H1 (cell line): ENCODE data around the gene TTC34. TPM values are rescaled to one million over a fixed set of nuclear protein-coding genes. Genes with fewer than 3 reads are reported as not detected.

Experiments
- BRCA1 ChIP-seq: IDR thresholded peaks from 2 replicates; pipeline ENCODE4 v1.6.1; 2012; ENCODE audit warnings: low read depth, low read length, improper control_type of control experiment
- CHD7 ChIP-seq: fragments of 300-600 bp; sonication (generic); IDR thresholded peaks from 2 replicates; pipeline ENCODE4 v1.7.1; 2012; ENCODE audit warnings: low read length, moderate library complexity, mild to moderate bottlenecking, inconsistent platforms; ENCODE audit not compliant: insufficient replicate concordance
- JUND ChIP-seq: IDR thresholded peaks from 2 replicates; pipeline ENCODE4 v1.6.1; 2011; ENCODE audit warnings: mild to moderate bottlenecking, improper control_type of control experiment, low read length
- RAD21 ChIP-seq, 2 experiments: IDR thresholded peaks in 1 of 2; conservative IDR thresholded peaks in 1 of 2; 2 replicates each; pipeline ENCODE4 v1.6.1; 2011; ENCODE audit warnings: low read depth in 2 of 2, low read length in 2 of 2, improper control_type of control experiment in 1 of 2, inconsistent platforms in 1 of 2, mild to moderate bottlenecking in 1 of 2, moderate library complexity in 1 of 2
- RNF2 ChIP-seq: fragments of 200-900, 300-1000 bp; sonication (generic); IDR thresholded peaks from 2 replicates; pipeline ENCODE4 v1.7.1; 2016; ENCODE audit warnings: borderline replicate concordance, low read depth, mild to moderate bottlenecking, antibody characterized with exemption, low read length; ENCODE audit not compliant: poor library complexity, severe bottlenecking; ENCODE audit errors: missing control alignments
- USF2 ChIP-seq: IDR thresholded peaks from 2 replicates; pipeline ENCODE4 v1.6.1; 2011; ENCODE audit warnings: low read length, improper control_type of control experiment
- polyA plus RNA-seq, 7 experiments: library from polyadenylated mRNA; depleted of rRNA in 3 of 7; stranded (reverse) in 5 of 7; unstranded in 2 of 7; fragments of >200 nt in 5 of 7; fragments of 200-250 nt in 2 of 7; gene quantifications; 1 replicate in 5 of 7; 2 replicates in 1 of 7; 4 replicates in 1 of 7; pipeline versions ENCODE4 v1.2.1 to v1.2.3, GENCODE V29; 2011 to 2013; ENCODE audit warnings: missing spikeins in 2 of 7, mixed read lengths in 2 of 7
- total RNA-seq: library from RNA; stranded (reverse); fragmentation: NEBNext Ultra II Directional; extraction: Animal tissue kit (Norgen Biotek cat#: 25700); gene quantifications from 2 replicates; pipeline ENCODE4 v1.2.1, GENCODE V29; 2021
- TF ChIP-seq, protein P1 (sequence below), 3 experiments: IDR thresholded peaks; 1 replicate in 2 of 3; 2 replicates in 1 of 3; pipeline versions ENCODE4 v1.5.1 to v1.6.1; 2011; ENCODE audit warnings: low read length in 3 of 3, mild to moderate bottlenecking in 3 of 3, inconsistent platforms in 2 of 3, low read depth in 1 of 3, moderate library complexity in 1 of 3; ENCODE audit not compliant: insufficient read depth in 1 of 3; ENCODE audit errors: control extremely low read depth in 1 of 3

The TTC34 gene
- total and polyA plus RNA-seq, 2 of the 8 experiments (the other 6 are each of a cell fraction or from before 2014, with no cell fraction given), result 0.23 to 0.50 TPM

- TF ChIP-seq CHD7 (no peak), RAD21 (IDR thresholded peaks at IDR 0.05 in 1 of 2, conservative IDR thresholded peaks at IDR 0.05 in 1 of 2; ENCODE audit: low read depth in 2 of 2, low read length in 2 of 2) (no peak), USF2 (no peak), JUND (no peak), RNF2 (no peak), BRCA1 (no peak)
- TF ChIP-seq, protein P1, sequence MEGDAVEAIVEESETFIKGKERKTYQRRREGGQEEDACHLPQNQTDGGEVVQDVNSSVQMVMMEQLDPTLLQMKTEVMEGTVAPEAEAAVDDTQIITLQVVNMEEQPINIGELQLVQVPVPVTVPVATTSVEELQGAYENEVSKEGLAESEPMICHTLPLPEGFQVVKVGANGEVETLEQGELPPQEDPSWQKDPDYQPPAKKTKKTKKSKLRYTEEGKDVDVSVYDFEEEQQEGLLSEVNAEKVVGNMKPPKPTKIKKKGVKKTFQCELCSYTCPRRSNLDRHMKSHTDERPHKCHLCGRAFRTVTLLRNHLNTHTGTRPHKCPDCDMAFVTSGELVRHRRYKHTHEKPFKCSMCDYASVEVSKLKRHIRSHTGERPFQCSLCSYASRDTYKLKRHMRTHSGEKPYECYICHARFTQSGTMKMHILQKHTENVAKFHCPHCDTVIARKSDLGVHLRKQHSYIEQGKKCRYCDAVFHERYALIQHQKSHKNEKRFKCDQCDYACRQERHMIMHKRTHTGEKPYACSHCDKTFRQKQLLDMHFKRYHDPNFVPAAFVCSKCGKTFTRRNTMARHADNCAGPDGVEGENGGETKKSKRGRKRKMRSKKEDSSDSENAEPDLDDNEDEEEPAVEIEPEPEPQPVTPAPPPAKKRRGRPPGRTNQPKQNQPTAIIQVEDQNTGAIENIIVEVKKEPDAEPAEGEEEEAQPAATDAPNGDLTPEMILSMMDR (IDR thresholded peaks at IDR 0.05; ENCODE audit: control extremely low read depth in 1 of 3, insufficient read depth in 1 of 3, low read depth in 1 of 3, low read length in 3 of 3), result no peak
Observed at GRCh38 chr1:2850502-2850901, 49.0 kb upstream of the TTC34 start (continued).
